ENCODE data around the gene RBPJL.
A peak's percentile ranks its signal among the peaks of the same experiment; 100 is the strongest.

Gene RBPJL

DNA sequence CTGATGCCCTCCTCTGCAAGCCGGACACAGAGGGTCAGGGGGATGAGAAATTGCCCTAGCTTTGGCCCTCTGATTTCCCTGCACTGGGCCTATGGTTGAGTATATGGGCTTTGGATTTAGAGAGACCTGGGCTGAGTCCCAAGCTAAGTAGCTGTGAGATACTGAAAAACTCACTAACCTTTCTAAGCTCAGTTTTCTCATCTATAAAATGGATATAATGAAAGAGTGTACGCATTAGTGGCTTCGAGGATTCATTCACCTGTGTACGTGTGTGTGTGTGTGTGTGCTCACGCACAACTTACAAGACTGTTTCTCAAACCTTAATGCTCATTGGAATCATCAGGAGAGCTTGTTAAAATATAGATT is 12.7 kb upstream of the RBPJL start:
- H3K9ac ChIP-seq (ENCODE audit: low read depth, low read length) = no peak overlapping the region
- peaks cover 12% of the 10 kb centered on the region for H3K9me3 ChIP-seq (ENCODE audit: insufficient read depth, low read depth, low read length)
- no peaks in the 10 kb centered on the region for H3K36me3 ChIP-seq (ENCODE audit: insufficient read depth, low read length)
- WGBS = 76% methylated on average over 5 of the region's 5 CpGs
- no peak overlapping the region for H3K27ac ChIP-seq (ENCODE audit: low read depth, low read length)
- peaks cover 37% of the 10 kb centered on the region for H3K27me3 ChIP-seq (ENCODE audit: insufficient read depth, low read length)
- peak overlapping the region; percentile 64; the same call in 1 of the 2 replicates for H3K4me3 ChIP-seq (ENCODE audit: low read length)
- H3K4me1 ChIP-seq (ENCODE audit: insufficient read depth, low read length) = peaks cover 6% of the 10 kb centered on the region; the same call in 1 of the 2 replicates

DNA sequence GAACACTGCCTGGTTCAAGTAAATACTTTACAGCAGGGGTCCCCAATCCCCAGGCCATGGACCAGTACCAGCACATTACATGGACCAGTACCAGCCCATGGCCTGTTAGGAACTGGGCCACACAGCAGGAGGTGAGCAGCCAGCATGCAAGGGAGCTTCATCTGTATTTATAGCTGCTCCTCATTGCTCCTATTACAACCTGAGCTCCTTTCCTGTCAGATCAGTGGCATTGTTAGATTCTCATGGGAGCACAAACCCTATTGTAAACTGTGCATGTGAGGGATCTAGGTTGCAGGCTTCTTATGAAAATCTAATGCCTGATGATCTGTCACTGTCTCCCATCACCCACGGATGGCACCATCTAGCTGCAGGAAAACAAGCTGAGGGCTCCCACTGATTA is 12.0 kb upstream of the RBPJL start:
- Histone ChIP-seq H3K9ac (ENCODE audit: low read depth, low read length) (no peak overlapping the region), H3K4me1 (ENCODE audit: insufficient read depth, low read length) (peaks cover 6% of the 10 kb centered on the region; the same call in 1 of the 2 replicates), H3K27me3 (ENCODE audit: insufficient read depth, low read length) (peaks cover 37% of the 10 kb centered on the region), H3K4me3 (ENCODE audit: low read length) (no peak overlapping the region), H3K27ac (ENCODE audit: low read depth, low read length) (no peak overlapping the region), H3K36me3 (ENCODE audit: insufficient read depth, low read length) (no peaks in the 10 kb centered on the region), H3K9me3 (ENCODE audit: insufficient read depth, low read depth, low read length) (peaks cover 12% of the 10 kb centered on the region)
- WGBS = 88% methylated on average over 1 of the region's 1 CpG

DNA sequence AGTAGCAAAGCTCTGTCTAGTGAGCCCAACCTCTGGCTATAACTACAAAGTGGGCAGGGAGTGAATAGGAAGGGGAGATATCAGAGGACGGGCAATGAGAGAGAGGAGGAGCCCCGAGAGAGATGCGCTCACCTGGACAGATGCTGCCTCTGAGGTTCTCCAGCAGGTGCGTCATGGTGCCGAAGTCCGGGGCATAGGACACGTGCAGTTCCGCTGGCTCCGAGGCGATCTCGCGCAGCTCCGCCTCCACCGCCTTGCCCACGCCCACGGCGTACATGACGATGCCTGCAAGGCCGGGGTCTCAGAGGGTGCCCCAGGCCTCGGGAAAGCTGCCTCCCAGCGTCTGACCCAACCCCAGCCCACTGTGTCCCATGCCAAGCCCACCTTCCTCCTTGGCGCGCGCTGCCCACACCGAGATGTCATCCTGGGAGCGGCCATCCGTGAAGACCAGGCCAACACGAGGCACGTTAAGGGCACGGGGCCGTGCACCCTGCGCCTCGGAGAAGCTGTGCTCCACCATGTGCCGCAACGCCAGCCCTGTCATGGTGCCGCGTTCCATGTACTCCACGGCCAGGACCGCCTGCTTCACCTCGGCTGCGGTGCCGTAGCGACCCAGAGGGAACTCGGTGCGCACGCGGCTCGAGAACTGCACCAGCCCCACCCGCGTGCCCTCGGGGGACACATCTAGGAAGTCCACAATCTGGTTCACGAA is 8.7 kb upstream of the RBPJL start:
- H3K27me3 ChIP-seq (ENCODE audit: insufficient read depth, low read length) = peaks cover 16% of the 10 kb centered on the region
- H3K4me3 ChIP-seq (ENCODE audit: low read length) = no peak overlapping the region
- no peaks in the 10 kb centered on the region for H3K36me3 ChIP-seq (ENCODE audit: insufficient read depth, low read length)
- peaks cover 12% of the 10 kb centered on the region for H3K9me3 ChIP-seq (ENCODE audit: insufficient read depth, low read depth, low read length)
- no peak overlapping the region for H3K9ac ChIP-seq (ENCODE audit: low read depth, low read length)
- WGBS = 95% methylated on average over 52 of the region's 52 CpGs
- H3K27ac ChIP-seq (ENCODE audit: low read depth, low read length) = no peak overlapping the region
- H3K4me1 ChIP-seq (ENCODE audit: insufficient read depth, low read length) = peaks cover 6% of the 10 kb centered on the region; the same call in 1 of the 2 replicates

DNA sequence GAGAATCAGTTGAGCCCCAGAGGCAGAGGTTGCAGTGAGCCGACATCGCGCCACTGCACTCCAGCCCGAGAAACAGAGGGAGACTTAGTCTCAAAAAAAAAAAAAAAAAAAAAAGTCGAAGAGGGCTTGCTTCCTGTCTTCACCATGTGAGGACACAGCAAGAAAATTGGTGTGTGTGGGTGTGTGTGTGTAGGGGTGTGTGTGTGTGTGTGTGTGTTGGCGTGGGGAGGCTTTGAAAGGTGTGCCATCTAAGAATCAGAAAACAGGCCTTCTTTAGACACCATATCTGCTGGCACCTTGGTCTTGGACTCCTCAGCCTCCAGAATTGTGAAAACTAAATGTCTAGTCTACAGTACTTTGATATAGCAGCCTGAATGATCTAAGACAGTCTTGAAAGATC is 6.9 kb upstream of the RBPJL start:
- Histone ChIP-seq H3K27ac (ENCODE audit: low read depth, low read length) (no peak overlapping the region), H3K27me3 (ENCODE audit: insufficient read depth, low read length) (no peaks in the 10 kb centered on the region), H3K4me3 (ENCODE audit: low read length) (no peak overlapping the region), H3K9me3 (ENCODE audit: insufficient read depth, low read depth, low read length) (peaks cover 5% of the 10 kb centered on the region), H3K4me1 (ENCODE audit: insufficient read depth, low read length) (peaks cover 4% of the 10 kb centered on the region; the same call in 1 of the 2 replicates), H3K36me3 (ENCODE audit: insufficient read depth, low read length) (no peaks in the 10 kb centered on the region), H3K9ac (ENCODE audit: low read depth, low read length) (no peak overlapping the region)
- WGBS = 89% methylated on average over 5 of the region's 6 CpGs

GRCh38 chr20:45300961-45301360 is 5.7 kb upstream of the RBPJL start:
- H3K36me3 ChIP-seq (ENCODE audit: insufficient read depth, low read length) = no peaks in the 10 kb centered on the region
- no peak overlapping the region for H3K27ac ChIP-seq (ENCODE audit: low read depth, low read length)
- H3K4me1 ChIP-seq (ENCODE audit: insufficient read depth, low read length) = peaks cover 4% of the 10 kb centered on the region; the same call in 1 of the 2 replicates
- H3K27me3 ChIP-seq (ENCODE audit: insufficient read depth, low read length) = 0 out of 2 replicates have a peak, but pooled peaks cover under 1% of the 10 kb centered on the region
- H3K4me3 ChIP-seq (ENCODE audit: low read length) = no peak overlapping the region
- H3K9me3 ChIP-seq (ENCODE audit: insufficient read depth, low read depth, low read length) = no peaks in the 10 kb centered on the region
- H3K9ac ChIP-seq (ENCODE audit: low read depth, low read length) = no peak overlapping the region
- WGBS = 30% methylated on average over 4 of the region's 4 CpGs

GRCh38 chr20:45301824-45302271 is 4.8 kb upstream of the RBPJL start:
- 96% methylated on average over 5 of the region's 5 CpGs for WGBS
- Histone ChIP-seq H3K27ac (ENCODE audit: low read depth, low read length) (no peak overlapping the region), H3K4me1 (ENCODE audit: insufficient read depth, low read length) (peaks cover 4% of the 10 kb centered on the region; the same call in 1 of the 2 replicates), H3K27me3 (ENCODE audit: insufficient read depth, low read length) (peaks cover 5% of the 10 kb centered on the region), H3K9ac (ENCODE audit: low read depth, low read length) (no peak overlapping the region), H3K4me3 (ENCODE audit: low read length) (no peak overlapping the region), H3K36me3 (ENCODE audit: insufficient read depth, low read length) (no peaks in the 10 kb centered on the region), H3K9me3 (ENCODE audit: insufficient read depth, low read depth, low read length) (no peaks in the 10 kb centered on the region)

- H3K27me3 ChIP-seq (ENCODE audit: insufficient read depth, low read length) = peaks cover 5% of the 10 kb centered on the region
- H3K4me1 ChIP-seq (ENCODE audit: insufficient read depth, low read length) = peaks cover 9% of the 10 kb centered on the region; the same call in 1 of the 2 replicates
- H3K27ac ChIP-seq (ENCODE audit: low read depth, low read length) = no peak overlapping the region
- H3K36me3 ChIP-seq (ENCODE audit: insufficient read depth, low read length) = no peaks in the 10 kb centered on the region
- H3K9me3 ChIP-seq (ENCODE audit: insufficient read depth, low read depth, low read length) = no peaks in the 10 kb centered on the region
- 95% methylated on average over 47 of the region's 47 CpGs for WGBS
- no peak overlapping the region for H3K9ac ChIP-seq (ENCODE audit: low read depth, low read length)
- no peak overlapping the region for H3K4me3 ChIP-seq (ENCODE audit: low read length)
Measured at GRCh38 chr20:45303586-45304463, 2.8 kb upstream of the RBPJL start.

DNA sequence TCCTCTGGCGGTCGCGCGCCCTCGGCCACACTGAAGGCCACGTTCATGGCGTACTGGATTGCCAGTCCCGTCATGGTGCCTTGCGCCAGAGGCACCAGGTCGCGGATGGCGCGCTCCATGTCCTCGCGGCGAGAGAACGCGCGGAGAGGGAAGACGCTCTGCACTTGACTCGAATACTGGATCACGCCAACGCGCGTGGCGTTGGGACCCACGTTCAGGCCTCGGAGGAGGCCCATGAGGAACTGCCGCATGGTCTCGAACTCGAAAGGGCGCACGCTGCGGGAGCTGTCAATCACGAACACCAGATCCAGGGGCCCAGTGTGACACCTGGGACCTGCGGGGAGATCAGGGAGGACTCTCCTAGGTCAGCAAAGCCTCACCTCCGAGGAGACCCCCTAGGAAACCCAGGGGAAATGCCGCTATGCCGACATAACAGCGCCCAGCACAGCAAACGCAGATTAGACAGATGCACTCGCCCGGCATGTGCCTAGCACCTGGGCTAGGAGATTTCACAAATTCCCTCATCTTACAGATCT is 2.1 kb upstream of the RBPJL start:
- peaks cover 5% of the 10 kb centered on the region for H3K27me3 ChIP-seq (ENCODE audit: insufficient read depth, low read length)
- WGBS = 96% methylated on average over 43 of the region's 43 CpGs

DNA sequence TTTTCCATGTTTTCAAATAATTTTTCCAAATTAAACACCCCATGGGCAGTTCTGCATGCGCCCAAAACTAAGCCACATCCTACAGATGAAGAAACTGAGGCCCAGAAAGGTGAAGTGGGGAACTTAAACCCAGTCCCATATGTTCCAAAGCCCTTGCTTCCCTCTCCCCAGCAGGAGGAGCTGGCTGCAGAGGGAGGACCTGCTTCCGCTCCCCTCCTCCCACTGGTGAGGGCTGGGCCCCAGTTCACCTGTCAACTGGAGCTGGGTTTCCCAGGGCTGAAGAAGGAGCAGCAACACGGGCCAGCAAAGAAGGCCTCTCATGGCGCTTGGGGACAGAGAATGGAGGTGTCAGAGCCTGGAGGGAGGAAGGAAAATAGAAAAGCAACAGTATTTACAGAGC is 1.4 kb upstream of the RBPJL start:
- 66% methylated on average over 4 of the region's 4 CpGs for WGBS
- H3K9me3 ChIP-seq (ENCODE audit: insufficient read depth, low read depth, low read length) = no peaks in the 10 kb centered on the region
- H3K4me3 ChIP-seq (ENCODE audit: low read length) = no peak overlapping the region
- H3K4me1 ChIP-seq (ENCODE audit: insufficient read depth, low read length) = peaks cover 9% of the 10 kb centered on the region; the same call in 1 of the 2 replicates
- peaks cover 5% of the 10 kb centered on the region for H3K27me3 ChIP-seq (ENCODE audit: insufficient read depth, low read length)
- no peaks in the 10 kb centered on the region for H3K36me3 ChIP-seq (ENCODE audit: insufficient read depth, low read length)
- no peak overlapping the region for H3K27ac ChIP-seq (ENCODE audit: low read depth, low read length)
- H3K9ac ChIP-seq (ENCODE audit: low read depth, low read length) = no peak overlapping the region

More for the DNA sequence above, 2.1 kb upstream of the RBPJL start:
- H3K4me3 ChIP-seq (ENCODE audit: low read length) = no peak overlapping the region
- H3K4me1 ChIP-seq (ENCODE audit: insufficient read depth, low read length) = peaks cover 9% of the 10 kb centered on the region; the same call in 1 of the 2 replicates
- H3K9ac ChIP-seq (ENCODE audit: low read depth, low read length) = no peak overlapping the region
- H3K27ac ChIP-seq (ENCODE audit: low read depth, low read length) = no peak overlapping the region
- H3K9me3 ChIP-seq (ENCODE audit: insufficient read depth, low read depth, low read length) = no peaks in the 10 kb centered on the region
- H3K36me3 ChIP-seq (ENCODE audit: insufficient read depth, low read length) = no peaks in the 10 kb centered on the region

GRCh38 chr20:45307076-45307640 is 518 bp downstream of the RBPJL start:
- H3K9me3 ChIP-seq (ENCODE audit: insufficient read depth, low read depth, low read length) = no peaks in the 10 kb centered on the region
- H3K9ac ChIP-seq (ENCODE audit: low read depth, low read length) = no peak overlapping the region
- WGBS = 88% methylated on average over 16 of the region's 16 CpGs
- peaks cover 14% of the 10 kb centered on the region for H3K27me3 ChIP-seq (ENCODE audit: insufficient read depth, low read length)
- H3K36me3 ChIP-seq (ENCODE audit: insufficient read depth, low read length) = no peaks in the 10 kb centered on the region
- H3K4me3 ChIP-seq (ENCODE audit: low read length) = no peak overlapping the region
- H3K4me1 ChIP-seq (ENCODE audit: insufficient read depth, low read length) = 0 out of 2 replicates have a peak, but pooled peaks cover 5% of the 10 kb centered on the region
- no peak overlapping the region for H3K27ac ChIP-seq (ENCODE audit: low read depth, low read length)
